Measurements from ENCODE around the gene SND1.

DNA sequence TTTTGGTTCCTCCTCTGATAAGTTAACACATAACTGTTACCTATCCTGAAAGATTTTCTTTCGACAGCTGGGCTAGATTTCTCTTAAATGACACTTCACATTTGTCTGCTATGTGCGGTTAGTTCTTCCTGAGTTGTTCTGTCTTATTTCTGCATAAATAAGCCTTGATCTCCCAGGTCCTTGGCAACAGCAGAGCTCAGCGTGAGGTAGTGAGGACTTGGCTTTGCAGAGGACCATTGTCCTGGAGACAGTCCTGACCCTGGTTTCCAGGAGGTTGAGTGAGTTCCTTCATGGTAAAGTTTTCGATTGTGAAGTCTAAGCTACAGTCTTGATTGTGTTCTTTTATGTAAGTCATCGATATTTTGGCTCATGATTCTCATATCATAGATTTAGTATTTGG is 23.7 kb downstream of the SND1 start:
- TF ChIP-seq, protein P1, sequence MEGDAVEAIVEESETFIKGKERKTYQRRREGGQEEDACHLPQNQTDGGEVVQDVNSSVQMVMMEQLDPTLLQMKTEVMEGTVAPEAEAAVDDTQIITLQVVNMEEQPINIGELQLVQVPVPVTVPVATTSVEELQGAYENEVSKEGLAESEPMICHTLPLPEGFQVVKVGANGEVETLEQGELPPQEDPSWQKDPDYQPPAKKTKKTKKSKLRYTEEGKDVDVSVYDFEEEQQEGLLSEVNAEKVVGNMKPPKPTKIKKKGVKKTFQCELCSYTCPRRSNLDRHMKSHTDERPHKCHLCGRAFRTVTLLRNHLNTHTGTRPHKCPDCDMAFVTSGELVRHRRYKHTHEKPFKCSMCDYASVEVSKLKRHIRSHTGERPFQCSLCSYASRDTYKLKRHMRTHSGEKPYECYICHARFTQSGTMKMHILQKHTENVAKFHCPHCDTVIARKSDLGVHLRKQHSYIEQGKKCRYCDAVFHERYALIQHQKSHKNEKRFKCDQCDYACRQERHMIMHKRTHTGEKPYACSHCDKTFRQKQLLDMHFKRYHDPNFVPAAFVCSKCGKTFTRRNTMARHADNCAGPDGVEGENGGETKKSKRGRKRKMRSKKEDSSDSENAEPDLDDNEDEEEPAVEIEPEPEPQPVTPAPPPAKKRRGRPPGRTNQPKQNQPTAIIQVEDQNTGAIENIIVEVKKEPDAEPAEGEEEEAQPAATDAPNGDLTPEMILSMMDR (IDR thresholded peaks at IDR 0.05), result no peak
- TF ChIP-seq POLR2A (IDR thresholded peaks at IDR 0.05), result no peak
